ENCODE data around the gene FMN1. TPM values are rescaled to one million over a fixed set of nuclear protein-coding genes. Genes with fewer than 3 reads are reported as not detected.

FMN1 gene
- polyA plus RNA-seq, 1 donor from 2014 or later: 0.40 TPM

DNA sequence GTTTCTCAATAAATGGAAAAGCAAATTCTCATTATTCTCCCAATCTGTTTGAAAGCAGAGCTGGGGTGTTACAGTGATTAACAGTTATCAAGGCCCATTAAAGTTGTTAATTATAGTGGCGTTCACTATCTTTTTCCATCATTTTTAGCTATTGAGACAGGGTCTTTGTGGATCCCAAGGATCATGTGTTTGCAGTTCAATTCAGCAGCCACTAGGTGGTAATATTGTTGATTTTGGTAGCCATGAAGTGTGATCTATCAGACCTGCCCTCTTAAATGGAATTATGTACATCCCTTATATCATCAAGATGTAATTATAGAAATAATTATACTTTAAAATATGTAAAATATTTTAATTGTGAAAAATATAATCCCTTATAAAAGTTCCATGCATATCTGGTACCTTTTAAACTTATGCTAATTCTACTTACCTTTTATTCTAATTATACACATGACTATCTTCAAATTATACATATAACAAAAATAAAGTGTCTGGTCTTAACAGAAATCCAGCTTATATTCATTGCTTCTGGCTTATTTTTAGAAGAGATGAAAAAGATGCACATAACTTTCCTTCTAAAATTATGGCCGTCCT is 350.3 kb downstream of the FMN1 start:
- H3K4me3 ChIP-seq (ENCODE audit: low read length): no peak overlapping the region
- no peaks in the 10 kb centered on the region for H4K20me1 ChIP-seq (ENCODE audit: insufficient read depth)
- no peak overlapping the region for H3K27ac ChIP-seq (ENCODE audit: low read length)
- no peak overlapping the region for H3K4me2 ChIP-seq (ENCODE audit: low read length)
- H3F3A ChIP-seq (ENCODE audit: insufficient read depth, low read length, poor library complexity, severe bottlenecking): no peaks in the 10 kb centered on the region
- TF ChIP-seq RAD21 (conservative IDR thresholded peaks at IDR 0.05) (peak; percentile 40), TAF1 (IDR thresholded peaks at IDR 0.05; ENCODE audit: low read depth) (no peak), SMC3 (conservative IDR thresholded peaks at IDR 0.05; ENCODE audit: poor library complexity) (peak; percentile 34), EZH2 (IDR thresholded peaks at IDR 0.05; ENCODE audit: borderline replicate concordance, insufficient read depth, low read length, poor library complexity, severe bottlenecking) (no peak), POLR2AphosphoS5 (IDR thresholded peaks at IDR 0.05) (no peak), EP300 (conservative IDR thresholded peaks at IDR 0.05; ENCODE audit: poor library complexity, severe bottlenecking) (no peak), MXI1 (conservative IDR thresholded peaks at IDR 0.05; ENCODE audit: poor library complexity, severe bottlenecking) (no peak)
- TF ChIP-seq, protein P1, sequence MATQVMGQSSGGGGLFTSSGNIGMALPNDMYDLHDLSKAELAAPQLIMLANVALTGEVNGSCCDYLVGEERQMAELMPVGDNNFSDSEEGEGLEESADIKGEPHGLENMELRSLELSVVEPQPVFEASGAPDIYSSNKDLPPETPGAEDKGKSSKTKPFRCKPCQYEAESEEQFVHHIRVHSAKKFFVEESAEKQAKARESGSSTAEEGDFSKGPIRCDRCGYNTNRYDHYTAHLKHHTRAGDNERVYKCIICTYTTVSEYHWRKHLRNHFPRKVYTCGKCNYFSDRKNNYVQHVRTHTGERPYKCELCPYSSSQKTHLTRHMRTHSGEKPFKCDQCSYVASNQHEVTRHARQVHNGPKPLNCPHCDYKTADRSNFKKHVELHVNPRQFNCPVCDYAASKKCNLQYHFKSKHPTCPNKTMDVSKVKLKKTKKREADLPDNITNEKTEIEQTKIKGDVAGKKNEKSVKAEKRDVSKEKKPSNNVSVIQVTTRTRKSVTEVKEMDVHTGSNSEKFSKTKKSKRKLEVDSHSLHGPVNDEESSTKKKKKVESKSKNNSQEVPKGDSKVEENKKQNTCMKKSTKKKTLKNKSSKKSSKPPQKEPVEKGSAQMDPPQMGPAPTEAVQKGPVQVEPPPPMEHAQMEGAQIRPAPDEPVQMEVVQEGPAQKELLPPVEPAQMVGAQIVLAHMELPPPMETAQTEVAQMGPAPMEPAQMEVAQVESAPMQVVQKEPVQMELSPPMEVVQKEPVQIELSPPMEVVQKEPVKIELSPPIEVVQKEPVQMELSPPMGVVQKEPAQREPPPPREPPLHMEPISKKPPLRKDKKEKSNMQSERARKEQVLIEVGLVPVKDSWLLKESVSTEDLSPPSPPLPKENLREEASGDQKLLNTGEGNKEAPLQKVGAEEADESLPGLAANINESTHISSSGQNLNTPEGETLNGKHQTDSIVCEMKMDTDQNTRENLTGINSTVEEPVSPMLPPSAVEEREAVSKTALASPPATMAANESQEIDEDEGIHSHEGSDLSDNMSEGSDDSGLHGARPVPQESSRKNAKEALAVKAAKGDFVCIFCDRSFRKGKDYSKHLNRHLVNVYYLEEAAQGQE (IDR thresholded peaks at IDR 0.05; ENCODE audit: borderline replicate concordance): no peak
- TF ChIP-seq, protein P2, sequence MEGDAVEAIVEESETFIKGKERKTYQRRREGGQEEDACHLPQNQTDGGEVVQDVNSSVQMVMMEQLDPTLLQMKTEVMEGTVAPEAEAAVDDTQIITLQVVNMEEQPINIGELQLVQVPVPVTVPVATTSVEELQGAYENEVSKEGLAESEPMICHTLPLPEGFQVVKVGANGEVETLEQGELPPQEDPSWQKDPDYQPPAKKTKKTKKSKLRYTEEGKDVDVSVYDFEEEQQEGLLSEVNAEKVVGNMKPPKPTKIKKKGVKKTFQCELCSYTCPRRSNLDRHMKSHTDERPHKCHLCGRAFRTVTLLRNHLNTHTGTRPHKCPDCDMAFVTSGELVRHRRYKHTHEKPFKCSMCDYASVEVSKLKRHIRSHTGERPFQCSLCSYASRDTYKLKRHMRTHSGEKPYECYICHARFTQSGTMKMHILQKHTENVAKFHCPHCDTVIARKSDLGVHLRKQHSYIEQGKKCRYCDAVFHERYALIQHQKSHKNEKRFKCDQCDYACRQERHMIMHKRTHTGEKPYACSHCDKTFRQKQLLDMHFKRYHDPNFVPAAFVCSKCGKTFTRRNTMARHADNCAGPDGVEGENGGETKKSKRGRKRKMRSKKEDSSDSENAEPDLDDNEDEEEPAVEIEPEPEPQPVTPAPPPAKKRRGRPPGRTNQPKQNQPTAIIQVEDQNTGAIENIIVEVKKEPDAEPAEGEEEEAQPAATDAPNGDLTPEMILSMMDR (IDR thresholded peaks at IDR 0.05; ENCODE audit: poor library complexity, severe bottlenecking): peak; percentile 58
- no peaks in the 10 kb centered on the region for H3K79me2 ChIP-seq (replicated peaks; ENCODE audit: insufficient read depth, low read length)
- H2AFZ ChIP-seq (ENCODE audit: low read depth, low read length): no peak overlapping the region
- no peaks in the 10 kb centered on the region for H3K9me3 ChIP-seq (ENCODE audit: low read length)
- H3K36me3 ChIP-seq (ENCODE audit: insufficient read depth, low read length): no peaks in the 10 kb centered on the region
- H3K27me3 ChIP-seq (ENCODE audit: insufficient read depth, low read depth, low read length): no peaks in the 10 kb centered on the region
- H3K9me2 ChIP-seq (ENCODE audit: insufficient read depth, low read length): no peaks in the 10 kb centered on the region
- no peak overlapping the region for H3K9ac ChIP-seq (ENCODE audit: low read length)

DNA sequence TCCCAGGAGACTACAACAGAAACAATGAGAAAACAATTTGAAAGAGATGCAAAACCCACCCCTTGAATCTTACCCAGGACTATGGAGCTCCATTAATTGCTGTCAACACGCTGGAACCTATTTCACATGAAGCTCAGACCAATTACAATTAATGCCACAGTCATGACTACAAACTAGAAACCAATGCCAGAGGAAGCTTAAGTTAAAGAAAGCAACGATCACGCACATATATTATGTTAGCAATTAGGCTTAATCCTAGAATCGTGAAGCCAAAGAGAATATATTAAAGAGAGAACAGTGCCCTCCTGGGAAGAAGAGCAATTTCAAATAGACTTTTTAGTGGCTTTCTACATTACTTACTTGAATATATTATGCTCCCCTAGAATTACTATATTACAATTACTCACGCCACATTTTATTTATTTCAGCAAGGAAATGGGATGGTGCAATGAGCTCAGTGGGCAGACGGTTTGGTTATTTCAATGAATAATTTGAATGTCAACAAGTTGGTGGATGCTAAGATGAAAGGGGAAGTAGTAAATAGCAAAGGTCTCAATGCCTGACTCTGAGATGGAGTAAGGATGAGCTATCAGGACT is 351.2 kb downstream of the FMN1 start:
- Histone ChIP-seq H3K4me3 (ENCODE audit: low read length) (no peak overlapping the region), H3F3A (ENCODE audit: insufficient read depth, low read length, poor library complexity, severe bottlenecking) (no peaks in the 10 kb centered on the region), H2AFZ (ENCODE audit: low read depth, low read length) (no peak overlapping the region)

More for the DNA sequence above, 351.2 kb downstream of the FMN1 start:
- TF ChIP-seq, protein P1 (IDR thresholded peaks at IDR 0.05; ENCODE audit: borderline replicate concordance): no peak
- TF ChIP-seq RAD21 (conservative IDR thresholded peaks at IDR 0.05) (no peak), TAF1 (IDR thresholded peaks at IDR 0.05; ENCODE audit: low read depth) (no peak), MXI1 (conservative IDR thresholded peaks at IDR 0.05; ENCODE audit: poor library complexity, severe bottlenecking) (no peak), SMC3 (conservative IDR thresholded peaks at IDR 0.05; ENCODE audit: poor library complexity) (no peak), EZH2 (IDR thresholded peaks at IDR 0.05; ENCODE audit: borderline replicate concordance, insufficient read depth, low read length, poor library complexity, severe bottlenecking) (no peak)
- no peak overlapping the region for H3K27ac ChIP-seq (ENCODE audit: low read length)
- no peaks in the 10 kb centered on the region for H3K9me3 ChIP-seq (ENCODE audit: low read length)
- no peaks in the 10 kb centered on the region for H3K36me3 ChIP-seq (ENCODE audit: insufficient read depth, low read length)
- H3K4me2 ChIP-seq (ENCODE audit: low read length): no peak overlapping the region
- no peaks in the 10 kb centered on the region for H4K20me1 ChIP-seq (ENCODE audit: insufficient read depth)
- H3K27me3 ChIP-seq (ENCODE audit: insufficient read depth, low read depth, low read length): no peaks in the 10 kb centered on the region
- no peak overlapping the region for H3K9ac ChIP-seq (ENCODE audit: low read length)
- no peaks in the 10 kb centered on the region for H3K9me2 ChIP-seq (ENCODE audit: insufficient read depth, low read length)
- no peaks in the 10 kb centered on the region for H3K79me2 ChIP-seq (replicated peaks; ENCODE audit: insufficient read depth, low read length)
